Neural cell (in vitro differentiated cells): ENCODE results near the gene FAM187B. TPM values are rescaled to one million over a fixed set of nuclear protein-coding genes. Genes with fewer than 3 reads are reported as not detected.

Experiments used
- H2AFZ ChIP-seq: fragments of 200-600, 300-800 bp; sonication (generic), shearing (Covaris generic); 2 replicates; pipeline ENCODE4 v1.6.0; 2014; ENCODE audit warnings: low read depth, mild to moderate bottlenecking, antibody characterized with exemption, low read length, moderate library complexity
- H3F3A ChIP-seq: fragments of 200-600 bp; shearing (Covaris generic); 2 replicates; pipeline ENCODE4 v1.6.1; 2016; ENCODE audit warnings: mild to moderate bottlenecking, moderate library complexity, mixed read lengths, antibody characterized with exemption, low read length; ENCODE audit not compliant: insufficient read depth, poor library complexity, severe bottlenecking
- H3K27ac ChIP-seq: fragments of 200-600, 300-800 bp; sonication (generic), shearing (Covaris generic); 2 replicates; pipeline ENCODE4 v1.5.1; 2014; ENCODE audit warnings: mild to moderate bottlenecking, low read length, moderate library complexity
- H3K27me3 ChIP-seq: fragments of 300-800, 200-600 bp; sonication (generic), shearing (Covaris generic); 2 replicates; pipeline ENCODE4 v1.6.0; 2014; ENCODE audit warnings: mild to moderate bottlenecking, low read depth, low read length, moderate library complexity; ENCODE audit not compliant: insufficient read depth
- H3K36me3 ChIP-seq: fragments of 300-800, 200-600 bp; sonication (generic), shearing (Covaris generic); 2 replicates; pipeline ENCODE4 v1.5.1; 2014; ENCODE audit warnings: mild to moderate bottlenecking, antibody characterized with exemption, low read length, moderate library complexity; ENCODE audit not compliant: insufficient read depth
- H3K4me2 ChIP-seq: fragments of 300-800, 200-600 bp; sonication (generic), shearing (Covaris generic); 2 replicates; pipeline ENCODE4 v1.6.0; 2014; ENCODE audit warnings: mild to moderate bottlenecking, low read length
- H3K4me3 ChIP-seq: fragments of 300-800, 200-600 bp; sonication (generic), shearing (Covaris generic); 2 replicates; pipeline ENCODE4 v1.5.1; 2014; ENCODE audit warnings: mild to moderate bottlenecking, low read length, moderate library complexity
- H3K79me2 ChIP-seq: fragments of 200-600 bp; shearing (Covaris generic); replicated peaks from 2 replicates; pipeline ENCODE4 v1.6.0; 2014; ENCODE audit warnings: mild to moderate bottlenecking, low read length, moderate library complexity; ENCODE audit not compliant: insufficient read depth
- H3K9ac ChIP-seq: fragments of 300-800, 200-600 bp; sonication (generic), shearing (Covaris generic); 2 replicates; pipeline ENCODE4 v1.6.1; 2016; ENCODE audit warnings: mild to moderate bottlenecking, low read length, mixed read lengths
- H3K9me2 ChIP-seq: fragments of 200-600 bp; shearing (Covaris generic); 2 replicates; pipeline ENCODE4 v1.6.1; 2016; ENCODE audit warnings: mild to moderate bottlenecking, low read length, mixed read lengths; ENCODE audit not compliant: insufficient read depth
- H3K9me3 ChIP-seq: fragments of 200-600, 300-800 bp; sonication (generic), shearing (Covaris generic); 2 replicates; pipeline ENCODE4 v1.6.1; 2016; ENCODE audit warnings: mild to moderate bottlenecking, mixed run types, low read length, moderate library complexity, mixed read lengths
- H4K20me1 ChIP-seq: fragments of 200-600 bp; shearing (Covaris generic); 2 replicates; pipeline ENCODE4 v1.6.1; 2016; ENCODE audit warnings: mild to moderate bottlenecking, mixed run types; ENCODE audit not compliant: insufficient read depth
- EP300 ChIP-seq: fragments of 450-650 bp; conservative IDR thresholded peaks from 2 replicates; pipeline ENCODE4 v1.6.1; 2014; ENCODE audit warnings: antibody characterized with exemption, mild to moderate bottlenecking, moderate library complexity; ENCODE audit not compliant: poor library complexity, severe bottlenecking
- EZH2 ChIP-seq: fragments of 200-600, 300-800 bp; shearing (Covaris generic), sonication (generic); IDR thresholded peaks from 2 replicates; pipeline ENCODE4 v1.6.1; 2014; ENCODE audit warnings: antibody characterized with exemption, low read length, borderline replicate concordance, mild to moderate bottlenecking; ENCODE audit not compliant: insufficient read depth, poor library complexity, severe bottlenecking
- MXI1 ChIP-seq: fragments of 450-650 bp; conservative IDR thresholded peaks from 2 replicates; pipeline ENCODE4 v1.6.1; 2014; ENCODE audit warnings: antibody characterized with exemption, mild to moderate bottlenecking; ENCODE audit not compliant: poor library complexity, severe bottlenecking
- POLR2AphosphoS5 ChIP-seq: IDR thresholded peaks from 2 replicates; pipeline ENCODE4 v1.6.1; 2012
- RAD21 ChIP-seq: fragments of 450-650 bp; conservative IDR thresholded peaks from 2 replicates; pipeline ENCODE4 v1.6.1; 2014; ENCODE audit warnings: antibody characterized with exemption, mild to moderate bottlenecking, moderate library complexity
- REST ChIP-seq: IDR thresholded peaks from 2 replicates; pipeline ENCODE4 v1.6.1; 2012; ENCODE audit warnings: borderline replicate concordance
- SMC3 ChIP-seq: fragments of 450-650 bp; conservative IDR thresholded peaks from 2 replicates; pipeline ENCODE4 v1.6.1; 2014; ENCODE audit warnings: antibody characterized with exemption, mild to moderate bottlenecking, moderate library complexity; ENCODE audit not compliant: poor library complexity
- TAF1 ChIP-seq: IDR thresholded peaks from 2 replicates; pipeline ENCODE4 v1.6.1; 2012; ENCODE audit warnings: low read depth
- polyA plus RNA-seq: library from polyadenylated mRNA; depleted of rRNA; stranded (reverse); fragments of >200 nt; gene quantifications from 2 replicates; pipeline ENCODE4 v1.2.3, GENCODE V29; 2014
- TF ChIP-seq, protein P1 (sequence below): fragments of 450-650 bp; IDR thresholded peaks from 2 replicates; pipeline ENCODE4 v1.5.1; 2014; ENCODE audit warnings: antibody characterized with exemption, mild to moderate bottlenecking, moderate library complexity; ENCODE audit not compliant: poor library complexity, severe bottlenecking

The FAM187B gene
- polyA plus RNA-seq, 1 donor from 2014 or later: not detected

DNA sequence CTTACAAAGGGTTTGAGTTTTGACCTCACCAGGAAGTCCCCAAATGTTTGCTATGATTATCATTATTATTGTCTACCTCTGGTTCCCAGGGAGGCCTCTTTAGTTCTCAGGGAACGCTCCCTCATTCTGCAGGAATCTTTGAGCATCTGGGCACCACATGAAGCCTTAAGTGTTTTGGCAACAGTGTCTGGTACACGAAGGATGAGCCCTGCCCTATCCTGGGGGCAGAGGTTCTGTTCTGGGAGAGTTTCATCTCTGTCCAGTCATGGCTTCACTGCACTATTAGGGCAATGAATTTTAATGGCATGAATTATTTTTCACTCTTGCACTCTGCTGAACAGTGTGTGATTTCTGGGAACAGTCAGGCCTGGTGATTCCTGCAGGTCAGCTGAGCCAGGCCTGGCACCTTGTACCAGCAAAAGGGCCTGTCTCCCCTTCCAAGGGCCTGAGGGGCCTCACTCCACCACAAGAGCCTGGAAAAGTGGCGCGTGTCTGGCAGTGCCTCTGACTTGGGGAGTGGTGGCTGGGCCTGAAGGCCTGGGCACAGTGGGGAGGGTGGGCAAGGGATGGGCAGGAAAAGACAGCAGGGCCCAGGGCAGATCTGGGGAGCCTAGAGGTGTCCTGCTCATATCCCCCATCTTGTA is 4.6 kb downstream of the FAM187B start:
- H3K9me2 ChIP-seq: no peaks in the 10 kb centered on the region

GRCh38 chr19:35223084-35223790 is 5.3 kb downstream of the FAM187B start:
- Histone ChIP-seq H3K79me2 (no peaks in the 10 kb centered on the region), H3F3A (no peaks in the 10 kb centered on the region), H3K27me3 (no peaks in the 10 kb centered on the region), H3K4me2 (no peak overlapping the region), H4K20me1 (no peaks in the 10 kb centered on the region), H3K9ac (no peak overlapping the region), H3K36me3 (no peaks in the 10 kb centered on the region), H3K4me3 (no peak overlapping the region), H3K27ac (no peak overlapping the region), H3K9me2 (no peaks in the 10 kb centered on the region), H2AFZ (no peak overlapping the region), H3K9me3 (no peaks in the 10 kb centered on the region)
- no peak for TF ChIP-seq POLR2AphosphoS5
- TF ChIP-seq REST: no peak
- no peak for TF ChIP-seq SMC3
- TF ChIP-seq, protein P1, sequence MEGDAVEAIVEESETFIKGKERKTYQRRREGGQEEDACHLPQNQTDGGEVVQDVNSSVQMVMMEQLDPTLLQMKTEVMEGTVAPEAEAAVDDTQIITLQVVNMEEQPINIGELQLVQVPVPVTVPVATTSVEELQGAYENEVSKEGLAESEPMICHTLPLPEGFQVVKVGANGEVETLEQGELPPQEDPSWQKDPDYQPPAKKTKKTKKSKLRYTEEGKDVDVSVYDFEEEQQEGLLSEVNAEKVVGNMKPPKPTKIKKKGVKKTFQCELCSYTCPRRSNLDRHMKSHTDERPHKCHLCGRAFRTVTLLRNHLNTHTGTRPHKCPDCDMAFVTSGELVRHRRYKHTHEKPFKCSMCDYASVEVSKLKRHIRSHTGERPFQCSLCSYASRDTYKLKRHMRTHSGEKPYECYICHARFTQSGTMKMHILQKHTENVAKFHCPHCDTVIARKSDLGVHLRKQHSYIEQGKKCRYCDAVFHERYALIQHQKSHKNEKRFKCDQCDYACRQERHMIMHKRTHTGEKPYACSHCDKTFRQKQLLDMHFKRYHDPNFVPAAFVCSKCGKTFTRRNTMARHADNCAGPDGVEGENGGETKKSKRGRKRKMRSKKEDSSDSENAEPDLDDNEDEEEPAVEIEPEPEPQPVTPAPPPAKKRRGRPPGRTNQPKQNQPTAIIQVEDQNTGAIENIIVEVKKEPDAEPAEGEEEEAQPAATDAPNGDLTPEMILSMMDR: no peak
- no peak for TF ChIP-seq RAD21
- no peak for TF ChIP-seq MXI1
- no peak for TF ChIP-seq TAF1

More for the DNA sequence above, 4.6 kb downstream of the FAM187B start:
- TF ChIP-seq RAD21: no peak
- TF ChIP-seq, protein P1: no peak
- no peak for TF ChIP-seq REST
- no peak for TF ChIP-seq SMC3
- TF ChIP-seq MXI1: no peak
- no peak for TF ChIP-seq EZH2
- no peak for TF ChIP-seq TAF1
- TF ChIP-seq POLR2AphosphoS5: no peak
- TF ChIP-seq EP300: no peak
- H3K4me2 ChIP-seq: no peak overlapping the region
- no peak overlapping the region for H3K9ac ChIP-seq
- no peaks in the 10 kb centered on the region for H3K9me3 ChIP-seq
- no peaks in the 10 kb centered on the region for H3K36me3 ChIP-seq
- no peak overlapping the region for H3K4me3 ChIP-seq
- no peaks in the 10 kb centered on the region for H3F3A ChIP-seq
- H4K20me1 ChIP-seq: no peaks in the 10 kb centered on the region
- H2AFZ ChIP-seq: no peak overlapping the region
- no peaks in the 10 kb centered on the region for H3K79me2 ChIP-seq
- H3K27me3 ChIP-seq: no peaks in the 10 kb centered on the region
- no peak overlapping the region for H3K27ac ChIP-seq
